GM12878 (cell line): ENCODE measurements around the gene PANK1. TPM values are rescaled to one million over a fixed set of nuclear protein-coding genes. Genes with fewer than 3 reads are reported as not detected.

ENCODE experiments used
- ATAC-seq: fragments of 200-7000 bp; cut with Tn5 transposase; 3 replicates; pipeline ENCODE4 v1.9.1; 2020; ENCODE audit warnings: mild to moderate bottlenecking, moderate library complexity
- BruUV-seq: library from RNA; stranded (reverse); fragments of 400-500 nt; replicated peaks from 2 replicates; lab custom pipeline; 2021; lab: Mats Ljungman, UMichigan
- CTCF ChIA-PET: fragments of 300-600 bp; sonication (Branson Sonifier 250); formaldehyde crosslinking; extraction: SDS; loops from one replicate; lab custom pipeline; 2021; ENCODE audit warnings: inconsistent platforms; lab: Yijun Ruan, JAX
- POLR2A ChIA-PET: fragments of 350-600 bp; formaldehyde crosslinking; extraction: SDS; loops from one replicate; lab custom pipeline; 2021; ENCODE audit warnings: inconsistent platforms; lab: Charles Lee
- RAD21 ChIA-PET: fragments of 300-600 bp; sonication (Branson Sonifier 250); formaldehyde crosslinking; loops from one replicate; lab custom pipeline; 2023; ENCODE audit warnings: antibody characterized with exemption; ENCODE audit not compliant: unreplicated experiment; lab: Charles Lee
- SMC1A ChIA-PET: fragments of 300-600 bp; sonication (Branson Sonifier 250); formaldehyde crosslinking; loops from one replicate; lab custom pipeline; 2023; ENCODE audit not compliant: unreplicated experiment, uncharacterized antibody; lab: Charles Lee
- DNase-seq: peaks from one replicate; pipeline ENCODE4 v3.0.0-alpha.2; 2011; ENCODE audit warnings: low read depth, low spot score
- FAIRE-seq: peaks from 3 replicates; lab custom pipeline; 2011; peaks lifted over from hg19 to GRCh38; lab: Jason Lieb, UNC
- H2AFZ ChIP-seq: 2 replicates; pipeline ENCODE4 v1.6.0; 2011; ENCODE audit warnings: low read depth, low read length, control low read depth; ENCODE audit not compliant: control insufficient read depth
- H3K27ac ChIP-seq: 2 replicates; pipeline ENCODE4 v1.5.1; 2011; ENCODE audit warnings: control low read depth; ENCODE audit not compliant: control insufficient read depth, insufficient read depth
- H3K27me3 ChIP-seq, 2 experiments: replicated peaks in 1 of 2; 2 replicates each; pipeline versions ENCODE4 v1.6.0 to v1.6.1; 2011; ENCODE audit warnings: low read length in 1 of 2; ENCODE audit not compliant: control insufficient read depth in 2 of 2, insufficient read depth in 2 of 2
- H3K36me3 ChIP-seq, 2 experiments: 2 replicates each; pipeline ENCODE4 v1.5.1; 2011; ENCODE audit warnings: low read length in 1 of 2; ENCODE audit not compliant: control insufficient read depth in 2 of 2, insufficient read depth in 2 of 2
- H3K4me1 ChIP-seq: 2 replicates; pipeline ENCODE4 v1.6.1; 2011; ENCODE audit warnings: mild to moderate bottlenecking, low read length, moderate library complexity, mixed read lengths; ENCODE audit not compliant: control insufficient read depth, insufficient read depth
- H3K4me2 ChIP-seq: 2 replicates; pipeline ENCODE4 v1.6.0; 2011; ENCODE audit warnings: control low read depth; ENCODE audit not compliant: control insufficient read depth, insufficient read depth
- H3K4me3 ChIP-seq: fragments of 200-600 bp; sonication (generic); 2 replicates; pipeline ENCODE4 v1.5.1; 2016
- H3K79me2 ChIP-seq: 2 replicates; pipeline ENCODE4 v1.6.0; 2011; ENCODE audit warnings: low read length; ENCODE audit not compliant: control insufficient read depth, insufficient read depth
- H3K9ac ChIP-seq: 2 replicates; pipeline ENCODE4 v1.8.0; 2011; ENCODE audit warnings: low read length, control low read depth, mixed read lengths; ENCODE audit not compliant: control insufficient read depth, insufficient read depth
- H3K9me3 ChIP-seq: replicated peaks from 3 replicates; pipeline ENCODE4 v1.5.1; 2011; ENCODE audit warnings: mild to moderate bottlenecking, low read length; ENCODE audit not compliant: control insufficient read depth, insufficient read depth
- H4K20me1 ChIP-seq: 2 replicates; pipeline ENCODE4 v1.6.0; 2011; ENCODE audit not compliant: control insufficient read depth, insufficient read depth
- ATF7 ChIP-seq: fragments of 450-650 bp; IDR thresholded peaks from 2 replicates; pipeline ENCODE4 v1.6.1; 2016; ENCODE audit warnings: low read depth, mild to moderate bottlenecking
- BACH1 ChIP-seq: fragments of 450-650 bp; IDR thresholded peaks from 2 replicates; pipeline ENCODE4 v1.6.1; 2017; ENCODE audit warnings: mild to moderate bottlenecking, borderline replicate concordance
- BMI1 ChIP-seq: fragments of 450-650 bp; IDR thresholded peaks from 2 replicates; pipeline ENCODE4 v1.6.1; 2016; ENCODE audit warnings: mild to moderate bottlenecking, moderate library complexity, borderline replicate concordance
- HCFC1 ChIP-seq: fragments of 150-350 bp; IDR thresholded peaks from 2 replicates; pipeline ENCODE4 v1.6.1; 2014; ENCODE audit warnings: low read length
- MXI1 ChIP-seq: fragments of 150-350 bp; IDR thresholded peaks from 2 replicates; pipeline ENCODE4 v1.6.1; 2011; ENCODE audit warnings: low read depth, mild to moderate bottlenecking, inconsistent platforms, low read length, improper control_type of control experiment
- NR2C1 ChIP-seq: fragments of 450-650 bp; IDR thresholded peaks from 2 replicates; pipeline ENCODE4 v1.6.1; 2017; ENCODE audit warnings: antibody characterized with exemption, mild to moderate bottlenecking, moderate library complexity
- POLR2AphosphoS5 ChIP-seq: IDR thresholded peaks from 2 replicates; pipeline ENCODE4 v1.6.1; 2011; ENCODE audit warnings: mild to moderate bottlenecking, low read length, inconsistent platforms
- RELA ChIP-seq: fragments of 450-650 bp; IDR thresholded peaks from 2 replicates; pipeline ENCODE4 v1.8.0; 2014; ENCODE audit warnings: borderline replicate concordance; ENCODE audit not compliant: partially characterized antibody
- SMAD5 ChIP-seq: IDR thresholded peaks from 2 replicates; pipeline ENCODE4 v1.6.1; 2016; ENCODE audit warnings: antibody characterized with exemption, low read depth
- ZNF217 ChIP-seq: fragments of 450-650 bp; IDR thresholded peaks from 2 replicates; pipeline ENCODE4 v1.6.1; 2017; ENCODE audit warnings: antibody characterized with exemption, mild to moderate bottlenecking
- WGBS: methylation state at CpG from one replicate; pipeline ENCODE4 v1.1.6; 2016; ENCODE audit warnings: low lambda C conversion rate; ENCODE audit not compliant: insufficient replicate concordance, insufficient coverage; ENCODE audit errors: missing lambda C conversion rate; 5-methylcytosine and 5-hydroxymethylcytosine counted together
- in situ Hi-C: fragments of 300-500 bp; cut with MboI; formaldehyde crosslinking; loops from 9 replicates; pipeline ENCODE4 v1.14.3; 2018; ENCODE audit warnings: mixed read lengths
- intact Hi-C: fragments of 100-400 bp; cut with micrococcal nuclease; formaldehyde crosslinking; loops from one replicate; pipeline ENCODE4 v1.14.2; 2022; ENCODE audit not compliant: unreplicated experiment
- polyA plus RNA-seq, 11 experiments: library from polyadenylated mRNA; depleted of rRNA in 4 of 11; unstranded in 6 of 11; stranded (reverse) in 5 of 11; fragments of >200 nt; fragmentation: Nextera tagmentation in 4 of 11; fragmentation: Illumina TruSeq in 1 of 11; extraction: Ambion mirVana in 4 of 11; extraction: Trizol in 1 of 11; gene quantifications; 1 replicate in 1 of 11; 2 replicates in 10 of 11; pipeline versions ENCODE4 v1.2.1 to v1.2.3, GENCODE V29; 2011 to 2016; ENCODE audit warnings: inconsistent platforms in 2 of 11, missing spikeins in 2 of 11, low read depth in 1 of 11
- total RNA-seq, 4 experiments: library from RNA; depleted of rRNA in 3 of 4; stranded (reverse); fragments of >200 nt in 3 of 4; fragmentation: Illumina TruSeq in 1 of 4; extraction: Trizol in 1 of 4; gene quantifications; 2 replicates each; pipeline versions ENCODE4 v1.2.1 to v1.2.3, GENCODE V29; 2013 to 2021
- TF ChIP-seq, protein P1 (sequence below): fragments of 450-650 bp; IDR thresholded peaks from 2 replicates; pipeline ENCODE4 v1.6.1; 2016; ENCODE audit warnings: mild to moderate bottlenecking, moderate library complexity, borderline replicate concordance
- TF ChIP-seq, protein P2 (sequence below): IDR thresholded peaks from 2 replicates; pipeline ENCODE4 v1.6.1; 2012; ENCODE audit warnings: low read depth, low read length, improper control_type of control experiment

The PANK1 gene
- total and polyA plus RNA-seq, 10 of the 15 experiments (the other 5 are each of a cell fraction or from before 2014, with no cell fraction given), result 1.9 to 10.6 (median 5.8) TPM

DNA sequence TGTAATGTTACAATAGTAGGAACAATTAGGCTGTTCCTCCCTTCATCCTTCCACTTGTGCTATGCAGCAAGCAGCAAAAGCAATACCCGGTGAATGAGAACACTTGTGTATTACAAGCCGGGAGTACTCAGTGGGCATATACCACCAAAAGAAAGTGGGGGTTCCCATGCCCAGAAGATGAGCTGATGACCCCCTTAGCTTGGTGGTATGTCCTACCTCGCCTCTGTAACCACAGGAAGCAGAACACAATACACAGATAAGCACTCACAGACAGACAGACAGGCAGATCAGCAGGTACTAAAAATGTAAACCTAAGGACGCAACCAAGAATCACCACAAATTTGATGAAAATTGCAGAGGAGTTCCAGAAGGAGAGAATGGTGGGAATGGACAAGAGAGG, 40.9 kb upstream of the PANK1 start:
- no TSS peak for BruUV-seq
- WGBS, result 63% methylated on average over 4 of the region's 4 CpGs

More for the DNA sequence above, 40.9 kb upstream of the PANK1 start:
- ATAC-seq, result no peak
- ChIA-PET CTCF (interaction anchor here (0.9 to 1.1 kb wide), 2 partner anchors 10 to 13 kb away, joined by 3 read pairs; no protein-coding TSS in a partner anchor), POLR2A (no interaction called here)
- Histone ChIP-seq H3K4me2 (no peak overlapping the region), H4K20me1 (no peaks in the 10 kb centered on the region), H3K9me3 (no peaks in the 10 kb centered on the region), H3K4me1 (no peaks in the 10 kb centered on the region), H3K36me3 (no peaks in the 10 kb centered on the region)
- no peak for TF ChIP-seq NR2C1
- no peak for TF ChIP-seq POLR2AphosphoS5
- TF ChIP-seq, protein P1, sequence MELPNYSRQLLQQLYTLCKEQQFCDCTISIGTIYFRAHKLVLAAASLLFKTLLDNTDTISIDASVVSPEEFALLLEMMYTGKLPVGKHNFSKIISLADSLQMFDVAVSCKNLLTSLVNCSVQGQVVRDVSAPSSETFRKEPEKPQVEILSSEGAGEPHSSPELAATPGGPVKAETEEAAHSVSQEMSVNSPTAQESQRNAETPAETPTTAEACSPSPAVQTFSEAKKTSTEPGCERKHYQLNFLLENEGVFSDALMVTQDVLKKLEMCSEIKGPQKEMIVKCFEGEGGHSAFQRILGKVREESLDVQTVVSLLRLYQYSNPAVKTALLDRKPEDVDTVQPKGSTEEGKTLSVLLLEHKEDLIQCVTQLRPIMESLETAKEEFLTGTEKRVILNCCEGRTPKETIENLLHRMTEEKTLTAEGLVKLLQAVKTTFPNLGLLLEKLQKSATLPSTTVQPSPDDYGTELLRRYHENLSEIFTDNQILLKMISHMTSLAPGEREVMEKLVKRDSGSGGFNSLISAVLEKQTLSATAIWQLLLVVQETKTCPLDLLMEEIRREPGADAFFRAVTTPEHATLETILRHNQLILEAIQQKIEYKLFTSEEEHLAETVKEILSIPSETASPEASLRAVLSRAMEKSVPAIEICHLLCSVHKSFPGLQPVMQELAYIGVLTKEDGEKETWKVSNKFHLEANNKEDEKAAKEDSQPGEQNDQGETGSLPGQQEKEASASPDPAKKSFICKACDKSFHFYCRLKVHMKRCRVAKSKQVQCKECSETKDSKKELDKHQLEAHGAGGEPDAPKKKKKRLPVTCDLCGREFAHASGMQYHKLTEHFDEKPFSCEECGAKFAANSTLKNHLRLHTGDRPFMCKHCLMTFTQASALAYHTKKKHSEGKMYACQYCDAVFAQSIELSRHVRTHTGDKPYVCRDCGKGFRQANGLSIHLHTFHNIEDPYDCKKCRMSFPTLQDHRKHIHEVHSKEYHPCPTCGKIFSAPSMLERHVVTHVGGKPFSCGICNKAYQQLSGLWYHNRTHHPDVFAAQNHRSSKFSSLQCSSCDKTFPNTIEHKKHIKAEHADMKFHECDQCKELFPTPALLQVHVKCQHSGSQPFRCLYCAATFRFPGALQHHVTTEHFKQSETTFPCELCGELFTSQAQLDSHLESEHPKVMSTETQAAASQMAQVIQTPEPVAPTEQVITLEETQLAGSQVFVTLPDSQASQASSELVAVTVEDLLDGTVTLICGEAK, result no peak
- TF ChIP-seq MXI1, result no peak
- TF ChIP-seq BACH1, result no peak
- TF ChIP-seq, protein P2, sequence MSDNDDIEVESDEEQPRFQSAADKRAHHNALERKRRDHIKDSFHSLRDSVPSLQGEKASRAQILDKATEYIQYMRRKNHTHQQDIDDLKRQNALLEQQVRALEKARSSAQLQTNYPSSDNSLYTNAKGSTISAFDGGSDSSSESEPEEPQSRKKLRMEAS, result no peak
- no peak for TF ChIP-seq HCFC1
- no peak for TF ChIP-seq BMI1
- TF ChIP-seq SMAD5, result no peak
- TF ChIP-seq RELA, result no peak
- no peak for TF ChIP-seq ZNF217
- TF ChIP-seq ATF7, result no peak
- TF ChIP-seq, all 136 proteins: peak for 0
- H3K27me3 ChIP-seq, result no peaks in the 10 kb centered on the region
- no peaks in the 10 kb centered on the region for H3K79me2 ChIP-seq
- no peak overlapping the region for H2AFZ ChIP-seq
- intact Hi-C loops (no loop called here), in situ Hi-C loops (no loop called here)
- no peak overlapping the region for H3K4me3 ChIP-seq
- no peak overlapping the region for H3K9ac ChIP-seq
- RAD21 ChIA-PET, result no interaction called here
- FAIRE-seq (no peak), DNase-seq (no peak)
- SMC1A ChIA-PET, result interaction anchor here (0.6 to 1.0 kb wide), 3 partner anchors 9 to 54 kb away, joined by 3 read pairs; partner anchors contain the start of gene KIF20B
- H3K27ac ChIP-seq, result no peak overlapping the region
